HEK293 (cell line): Measurements from ENCODE around the gene DNMBP.

Source experiments
- CTCF ChIP-seq: fragments of 450-650 bp; formaldehyde crosslinking; IDR thresholded peaks from 2 replicates; pipeline ENCODE4 v1.5.1; 2016; ENCODE audit warnings: missing biosample characterization, missing genetic modification characterization
- REST ChIP-seq: fragments of 450-650 bp; formaldehyde crosslinking; IDR thresholded peaks from 2 replicates; pipeline ENCODE4 v1.5.1; 2016; ENCODE audit warnings: missing biosample characterization, missing genetic modification characterization
- ZNF530 ChIP-seq: fragments of 450-650 bp; formaldehyde crosslinking; IDR thresholded peaks from 2 replicates; pipeline ENCODE4 v1.5.1; 2016; ENCODE audit warnings: low read depth, missing biosample characterization, missing genetic modification characterization

- TF ChIP-seq CTCF (tag by site-specific recombination), result no peak
- no peak for TF ChIP-seq ZNF530 (tag by site-specific recombination)
- TF ChIP-seq REST (tag by site-specific recombination), result no peak
Observed at GRCh38 chr10:99958302-99958701, 51.4 kb downstream of the DNMBP start.
